Lung (tissue), 12 donors: Measurements from ENCODE around the gene VPS33B. TPM values are rescaled to one million over a fixed set of nuclear protein-coding genes. Genes with fewer than 3 reads are reported as not detected.
A peak's percentile ranks its signal among the peaks of the same experiment; 100 is the strongest.

Experiments
- ATAC-seq: fragments of 200-7000 bp; cut with Tn5 transposase; one replicate; pipeline ENCODE4 v1.9.1; 2020; ENCODE audit warnings: moderate number of reproducible peaks; ENCODE audit not compliant: insufficient read depth, low FRiP score
- DNase-seq, 3 donors: peaks; one replicate each; pipeline ENCODE4 v3.0.0-alpha.2; 2013 to 2017
- H3K27ac ChIP-seq, 2 donors: one replicate each; pipeline ENCODE4 v1.5.1; 2013; ENCODE audit warnings: mild to moderate bottlenecking in 2 of 2, moderate library complexity in 2 of 2, control low read depth in 1 of 2, inconsistent platforms in 1 of 2, low read depth in 1 of 2, low read length in 1 of 2
- H3K27me3 ChIP-seq, 3 donors: one replicate each; pipeline ENCODE4 v1.5.1; 2013; ENCODE audit warnings: low read length in 2 of 3; ENCODE audit not compliant: control insufficient read depth in 3 of 3, insufficient read depth in 3 of 3
- H3K36me3 ChIP-seq, 4 donors: one replicate each; pipeline ENCODE4 v1.5.1; 2013; ENCODE audit warnings: low read length in 4 of 4, mild to moderate bottlenecking in 1 of 4, moderate library complexity in 1 of 4; ENCODE audit not compliant: control insufficient read depth in 4 of 4, insufficient read depth in 4 of 4
- H3K4me1 ChIP-seq, 5 donors: one replicate each; pipeline ENCODE4 v1.5.1; 2013; ENCODE audit warnings: low read length in 5 of 5, mild to moderate bottlenecking in 2 of 5, moderate library complexity in 1 of 5; ENCODE audit not compliant: control insufficient read depth in 5 of 5, insufficient read depth in 5 of 5
- H3K4me3 ChIP-seq: one replicate; pipeline ENCODE4 v1.5.1; 2013; ENCODE audit warnings: mild to moderate bottlenecking, control low read depth, moderate library complexity
- H3K9ac ChIP-seq, 2 donors: one replicate each; pipeline ENCODE4 v1.5.1; 2013; ENCODE audit warnings: low read length in 2 of 2, control low read depth in 1 of 2; ENCODE audit not compliant: insufficient read depth in 1 of 2
- H3K9me3 ChIP-seq, 4 donors: one replicate each; pipeline ENCODE4 v1.5.1; 2013; ENCODE audit warnings: low read length in 3 of 4, mild to moderate bottlenecking in 1 of 4, moderate library complexity in 1 of 4; ENCODE audit not compliant: control insufficient read depth in 4 of 4, insufficient read depth in 3 of 4
- CTCF ChIP-seq: IDR thresholded peaks from 2 replicates; pipeline ENCODE4 v1.5.1; 2012; ENCODE audit warnings: mild to moderate bottlenecking; ENCODE audit errors: control extremely low read depth, extremely low read depth
- WGBS, 2 donors: extraction: QIAGEN DNeasy Blood & Tissue Kit; methylation state at CpG; one replicate each; pipeline ENCODE4 v1.1.7; 2013; 5-methylcytosine and 5-hydroxymethylcytosine counted together
- polyA plus RNA-seq, 2 donors: library from polyadenylated mRNA; stranded (reverse); fragments of 200-250 nt; gene quantifications; one replicate each; pipeline ENCODE4 v1.2.1, GENCODE V29; 2013
- total RNA-seq, 2 donors: library from RNA; depleted of rRNA in 1 of 2; stranded (reverse); fragments of >200 nt in 1 of 2; gene quantifications; one replicate each; pipeline ENCODE4 v1.2.1, GENCODE V29; 2014 to 2021
- donor health status: control.
- donor health status: control.
- donor health status: Bipolar disorder and iron deficiency.
- donor health status: healthy.
- donor health status: DM: yes; HTN: yes; CAD: no.

Gene VPS33B
- total and polyA plus RNA-seq, 4 donors: 6.5 to 20.7 (median 12.8) TPM

- Histone ChIP-seq H3K9me3 (no peaks in the 10 kb centered on the region), H3K36me3 (no peaks in the 10 kb centered on the region), H3K27me3 (peaks cover 0 to 3% (median 0%) of the 10 kb centered on the region in 3 donors), H3K9ac (no peak overlapping the region), H3K27ac (no peak overlapping the region), H3K4me1 (peaks cover 0 to 2% (median 0%) of the 10 kb centered on the region in 5 donors), H3K4me3 (no peak overlapping the region)
- peak in 1 of 3 donors; percentile 51 for DNase-seq
- 59 to 79% methylated on average over 8 of the region's 8 CpGs for WGBS, 2 donors
- peak; percentile 47 for ATAC-seq
- no peak for TF ChIP-seq CTCF
These were observed 18.5 kb upstream of the VPS33B start for GRCh38 chr15:91040856-91041255.

- Histone ChIP-seq H3K27ac (no peak overlapping the region), H3K36me3 (no peaks in the 10 kb centered on the region), H3K9me3 (no peaks in the 10 kb centered on the region), H3K4me3 (no peak overlapping the region), H3K27me3 (peaks cover 0 to 3% (median 0%) of the 10 kb centered on the region in 3 donors), H3K9ac (no peak overlapping the region), H3K4me1 (peaks cover 0 to 2% (median 0%) of the 10 kb centered on the region in 5 donors)
- no peak for TF ChIP-seq CTCF
- WGBS, 2 donors: 77 to 93% methylated on average over 3 of the region's 3 CpGs
- ATAC-seq (no peak), DNase-seq (no peak)
These were observed 17.6 kb upstream of the VPS33B start for GRCh38 chr15:91039996-91040395.

- 43 to 44% methylated on average over 12 of the region's 12 CpGs for WGBS, 2 donors
- ATAC-seq: peak; percentile 41
- Histone ChIP-seq H3K9ac (no peak overlapping the region), H3K27me3 (no peaks in the 10 kb centered on the region), H3K4me1 (no peaks in the 10 kb centered on the region), H3K4me3 (no peak overlapping the region), H3K36me3 (no peaks in the 10 kb centered on the region), H3K27ac (no peak overlapping the region), H3K9me3 (no peaks in the 10 kb centered on the region)
- TF ChIP-seq CTCF: peak; percentile 23
- DNase-seq: peak; percentile 33 to 71 (median 60)
These were observed 10.8 kb upstream of the VPS33B start for GRCh38 chr15:91032919-91033803.
